ENCODE measurements around the gene NPEPL1. TPM values are rescaled to one million over a fixed set of nuclear protein-coding genes. Genes with fewer than 3 reads are reported as not detected.

NPEPL1 gene
- polyA plus RNA-seq, 1 donor from 2014 or later, result 6.9 TPM

GRCh38 chr20:58666702-58667101, 25.9 kb upstream of the NPEPL1 start:
- peaks cover 22% of the 10 kb centered on the region for H3K36me3 Mint-ChIP-seq
- H3K9me3 Mint-ChIP-seq, result no peaks in the 10 kb centered on the region
- no peaks in the 10 kb centered on the region for H3K27me3 Mint-ChIP-seq
- no peak overlapping the region for H3K4me3 Mint-ChIP-seq
- H3K27ac Mint-ChIP-seq, result no peak overlapping the region
- H3K4me1 Mint-ChIP-seq, result peaks cover 13 to 15% (median 13%) of the 10 kb centered on the region in 3 donors

- Mint-ChIP-seq H3K27ac (no peak overlapping the region), H3K27me3 (peaks cover 2% of the 10 kb centered on the region), H3K4me3 (peak overlapping the region in 2 of 4 donors; percentile 5 to 53), H3K4me1 (peaks cover 11 to 15% (median 13%) of the 10 kb centered on the region in 3 donors), H3K36me3 (peaks cover 21% of the 10 kb centered on the region), H3K9me3 (no peaks in the 10 kb centered on the region)
Measured at GRCh38 chr20:58667975-58668374, 24.6 kb upstream of the NPEPL1 start.

- Mint-ChIP-seq H3K4me3 (no peak overlapping the region), H3K27me3 (peaks cover 2% of the 10 kb centered on the region), H3K36me3 (peaks cover 16% of the 10 kb centered on the region), H3K27ac (no peak overlapping the region), H3K4me1 (peaks cover 11 to 15% (median 13%) of the 10 kb centered on the region in 3 donors), H3K9me3 (no peaks in the 10 kb centered on the region)
Measured at GRCh38 chr20:58668901-58669286, 23.7 kb upstream of the NPEPL1 start.

- Mint-ChIP-seq H3K27me3 (peaks cover 2% of the 10 kb centered on the region), H3K36me3 (peaks cover 15% of the 10 kb centered on the region), H3K9me3 (no peaks in the 10 kb centered on the region), H3K4me1 (peaks cover 11 to 15% (median 13%) of the 10 kb centered on the region in 3 donors), H3K4me3 (peak overlapping the region in 2 of 4 donors; percentile 43 to 60), H3K27ac (peak overlapping the region in 1 of 3 donors; percentile 15)
Measured at GRCh38 chr20:58669287-58670006, 23.2 kb upstream of the NPEPL1 start.

- H3K4me3 Mint-ChIP-seq, result no peak overlapping the region
- no peak overlapping the region for H3K27ac Mint-ChIP-seq
- H3K4me1 Mint-ChIP-seq, result peaks cover 11 to 15% (median 13%) of the 10 kb centered on the region in 3 donors
- H3K27me3 Mint-ChIP-seq, result peaks cover 2% of the 10 kb centered on the region
- peaks cover 15% of the 10 kb centered on the region for H3K36me3 Mint-ChIP-seq
- H3K9me3 Mint-ChIP-seq, result no peaks in the 10 kb centered on the region
Measured at GRCh38 chr20:58670102-58670501, 22.5 kb upstream of the NPEPL1 start.

GRCh38 chr20:58670659-58671058, 21.9 kb upstream of the NPEPL1 start:
- Mint-ChIP-seq H3K9me3 (no peaks in the 10 kb centered on the region), H3K36me3 (peaks cover 16% of the 10 kb centered on the region), H3K4me1 (peaks cover 11 to 15% (median 13%) of the 10 kb centered on the region in 3 donors), H3K27ac (no peak overlapping the region), H3K4me3 (no peak overlapping the region), H3K27me3 (peaks cover 2% of the 10 kb centered on the region)

- peaks cover 12% of the 10 kb centered on the region for H3K36me3 Mint-ChIP-seq
- H3K27me3 Mint-ChIP-seq, result peaks cover 2% of the 10 kb centered on the region
- peaks cover 9 to 13% (median 10%) of the 10 kb centered on the region in 3 donors for H3K4me1 Mint-ChIP-seq
- H3K4me3 Mint-ChIP-seq, result no peak overlapping the region
- H3K9me3 Mint-ChIP-seq, result no peaks in the 10 kb centered on the region
- H3K27ac Mint-ChIP-seq, result no peak overlapping the region
Measured at GRCh38 chr20:58673119-58673518, 19.5 kb upstream of the NPEPL1 start.

GRCh38 chr20:58675146-58675584, 17.4 kb upstream of the NPEPL1 start:
- H3K4me3 Mint-ChIP-seq, result no peak overlapping the region
- H3K4me1 Mint-ChIP-seq, result peaks cover 0 to 3% (median 2%) of the 10 kb centered on the region in 3 donors
- H3K27ac Mint-ChIP-seq, result no peak overlapping the region
- H3K9me3 Mint-ChIP-seq, result no peaks in the 10 kb centered on the region
- peaks cover 2% of the 10 kb centered on the region for H3K27me3 Mint-ChIP-seq
- H3K36me3 Mint-ChIP-seq, result peaks cover 19% of the 10 kb centered on the region

GRCh38 chr20:58675641-58676040, 17.0 kb upstream of the NPEPL1 start:
- H3K36me3 Mint-ChIP-seq, result peaks cover 20% of the 10 kb centered on the region
- H3K4me1 Mint-ChIP-seq, result no peaks in the 10 kb centered on the region
- peak overlapping the region in 1 of 3 donors; percentile 74 for H3K27ac Mint-ChIP-seq
- H3K9me3 Mint-ChIP-seq, result no peaks in the 10 kb centered on the region
- no peak overlapping the region for H3K4me3 Mint-ChIP-seq
- H3K27me3 Mint-ChIP-seq, result peaks cover 2% of the 10 kb centered on the region

- Mint-ChIP-seq H3K27ac (peak overlapping the region in 1 of 3 donors; percentile 74), H3K9me3 (no peaks in the 10 kb centered on the region), H3K4me1 (no peaks in the 10 kb centered on the region), H3K36me3 (peaks cover 18% of the 10 kb centered on the region), H3K27me3 (peaks cover 2% of the 10 kb centered on the region), H3K4me3 (peak overlapping the region in 1 of 4 donors; percentile 55)
Measured at GRCh38 chr20:58676161-58676560, 16.4 kb upstream of the NPEPL1 start.

- no peak overlapping the region for H3K4me3 Mint-ChIP-seq
- no peaks in the 10 kb centered on the region for H3K4me1 Mint-ChIP-seq
- peaks cover 18% of the 10 kb centered on the region for H3K36me3 Mint-ChIP-seq
- peaks cover 2% of the 10 kb centered on the region for H3K27me3 Mint-ChIP-seq
- no peak overlapping the region for H3K27ac Mint-ChIP-seq
- no peaks in the 10 kb centered on the region for H3K9me3 Mint-ChIP-seq
Measured at GRCh38 chr20:58677079-58677604, 15.5 kb upstream of the NPEPL1 start.

- no peaks in the 10 kb centered on the region for H3K4me1 Mint-ChIP-seq
- H3K27me3 Mint-ChIP-seq, result peaks cover under 1% of the 10 kb centered on the region
- H3K36me3 Mint-ChIP-seq, result peaks cover 18% of the 10 kb centered on the region
- peaks cover 0 to 1% (median 0%) of the 10 kb centered on the region in 3 donors for H3K9me3 Mint-ChIP-seq
- H3K4me3 Mint-ChIP-seq, result no peak overlapping the region
- H3K27ac Mint-ChIP-seq, result no peak overlapping the region
Measured at GRCh38 chr20:58677808-58678207, 14.8 kb upstream of the NPEPL1 start.

GRCh38 chr20:58678806-58679205, 13.8 kb upstream of the NPEPL1 start:
- H3K27me3 Mint-ChIP-seq, result no peaks in the 10 kb centered on the region
- peak overlapping the region in 1 of 4 donors; percentile 5 for H3K4me3 Mint-ChIP-seq
- peaks cover 0 to 1% (median 0%) of the 10 kb centered on the region in 3 donors for H3K9me3 Mint-ChIP-seq
- H3K36me3 Mint-ChIP-seq, result peaks cover 18% of the 10 kb centered on the region
- H3K27ac Mint-ChIP-seq, result no peak overlapping the region
- H3K4me1 Mint-ChIP-seq, result no peaks in the 10 kb centered on the region

- H3K36me3 Mint-ChIP-seq, result peaks cover 14% of the 10 kb centered on the region
- peaks cover 0 to 1% (median 0%) of the 10 kb centered on the region in 3 donors for H3K9me3 Mint-ChIP-seq
- H3K4me1 Mint-ChIP-seq, result no peaks in the 10 kb centered on the region
- H3K27me3 Mint-ChIP-seq, result no peaks in the 10 kb centered on the region
- no peak overlapping the region for H3K4me3 Mint-ChIP-seq
- no peak overlapping the region for H3K27ac Mint-ChIP-seq
Measured at GRCh38 chr20:58682656-58683531, 9.7 kb upstream of the NPEPL1 start.

GRCh38 chr20:58684291-58684690, 8.3 kb upstream of the NPEPL1 start:
- Mint-ChIP-seq H3K36me3 (peaks cover 12% of the 10 kb centered on the region), H3K9me3 (peaks cover 0 to 1% (median 0%) of the 10 kb centered on the region in 3 donors), H3K27ac (no peak overlapping the region), H3K27me3 (no peaks in the 10 kb centered on the region), H3K4me3 (no peak overlapping the region), H3K4me1 (no peaks in the 10 kb centered on the region)
